Stimulated activated CD4-positive, alpha-beta T cell treated with anti-CD3 and anti-CD28 coated beads, Interleukin-4, amount 100 ng/mL, for 24 hours (primary cell): ENCODE measurements around the gene CCDC47.
"Not testable (repeated sequence)": the region's sequence is repeated elsewhere in the genome, so short reads cannot be mapped to it uniquely, and the experiment has no call there.

Experiments used
- DNase-seq: peaks from one replicate; pipeline ENCODE4 v3.0.0-alpha.2; 2020

CCDC47 gene, protein sequence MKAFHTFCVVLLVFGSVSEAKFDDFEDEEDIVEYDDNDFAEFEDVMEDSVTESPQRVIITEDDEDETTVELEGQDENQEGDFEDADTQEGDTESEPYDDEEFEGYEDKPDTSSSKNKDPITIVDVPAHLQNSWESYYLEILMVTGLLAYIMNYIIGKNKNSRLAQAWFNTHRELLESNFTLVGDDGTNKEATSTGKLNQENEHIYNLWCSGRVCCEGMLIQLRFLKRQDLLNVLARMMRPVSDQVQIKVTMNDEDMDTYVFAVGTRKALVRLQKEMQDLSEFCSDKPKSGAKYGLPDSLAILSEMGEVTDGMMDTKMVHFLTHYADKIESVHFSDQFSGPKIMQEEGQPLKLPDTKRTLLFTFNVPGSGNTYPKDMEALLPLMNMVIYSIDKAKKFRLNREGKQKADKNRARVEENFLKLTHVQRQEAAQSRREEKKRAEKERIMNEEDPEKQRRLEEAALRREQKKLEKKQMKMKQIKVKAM

DNA sequence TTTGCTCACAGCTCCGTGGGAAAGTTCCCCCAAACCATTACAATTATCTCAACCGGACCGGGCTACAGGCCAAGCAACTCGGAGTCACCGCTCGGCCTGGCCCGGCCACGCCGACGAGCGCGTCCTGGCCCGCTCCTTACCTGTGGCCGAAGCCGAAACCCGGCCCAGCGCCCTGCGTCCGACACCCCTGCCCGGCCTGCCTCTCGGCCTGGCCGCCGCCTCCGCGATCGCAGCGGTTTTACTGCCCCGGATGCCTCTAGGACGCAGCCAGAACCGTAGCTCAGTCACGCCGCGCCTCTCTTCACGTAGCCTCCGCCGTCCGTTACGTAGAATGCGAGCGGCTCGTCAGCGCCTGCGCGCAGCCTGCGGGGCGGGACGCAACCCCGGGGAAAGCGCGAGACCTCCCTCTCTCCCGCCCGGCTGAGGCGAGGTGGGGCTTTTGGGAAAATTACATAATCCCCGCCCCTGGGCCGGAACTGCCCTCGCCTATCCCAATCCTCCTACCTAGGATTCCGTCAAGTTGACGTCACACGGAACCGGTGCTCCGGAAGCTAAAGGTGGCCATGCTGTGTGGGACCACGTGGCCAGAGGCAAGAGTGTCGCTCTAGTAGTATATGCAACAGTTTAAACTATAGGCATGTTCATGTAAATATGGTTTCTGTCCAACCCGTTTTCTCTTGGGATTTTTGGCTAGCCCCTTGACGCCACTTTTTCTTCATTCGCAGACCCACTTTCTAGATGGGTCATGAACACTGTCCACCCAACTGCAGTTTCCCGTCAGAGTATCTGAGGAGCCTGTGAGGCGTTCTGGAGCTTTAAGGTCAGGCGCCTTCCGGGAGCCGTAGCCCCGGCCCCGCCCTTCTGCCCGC lies at the start of gene CCDC47:
CCDC47 (minus strand) TSS at position 326 of the 869 bp plus-strand sequence. CDS start 7,422 bp downstream, outside the sequence.
- DNase-seq, result peak; percentile 99

DNA sequence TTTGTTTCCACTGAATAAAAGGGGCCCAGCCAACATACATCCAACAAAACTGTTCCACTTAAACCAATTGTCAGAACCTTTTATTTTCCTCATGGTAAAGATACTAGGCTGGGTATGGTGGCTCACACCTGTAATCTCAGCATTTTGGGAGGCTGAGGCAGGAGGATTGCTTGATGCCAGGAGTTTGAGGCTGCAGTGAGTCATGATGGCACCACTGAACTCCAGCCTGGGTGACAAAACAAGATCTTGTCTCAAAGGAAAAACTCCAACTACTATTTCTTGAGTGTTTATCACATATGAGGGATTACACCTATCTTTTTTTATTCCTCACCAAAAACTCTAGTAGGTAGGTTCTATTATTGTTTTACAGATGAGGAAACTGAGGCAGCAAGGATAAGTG lies 49.1 kb upstream of the CCDC47 start:
- no peak for DNase-seq

DNA sequence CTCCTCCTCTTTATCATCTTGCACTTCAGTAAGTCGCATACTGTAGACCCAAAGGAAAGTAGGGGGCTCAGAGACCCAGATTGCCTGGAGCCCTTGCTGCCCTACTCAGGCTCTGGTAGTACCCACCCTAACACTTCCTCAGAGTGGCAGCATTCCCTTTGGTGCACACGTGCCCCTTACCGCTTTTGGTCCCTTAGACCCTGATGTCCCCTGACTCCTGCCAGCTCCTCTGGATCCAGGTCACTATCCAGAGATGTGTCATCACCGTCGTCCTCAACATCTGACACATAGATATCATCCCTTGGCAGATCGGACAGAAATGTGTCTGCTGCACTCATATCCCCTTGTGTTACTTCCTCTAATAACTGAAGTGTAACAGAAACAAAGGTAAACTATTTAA lies 48.4 kb upstream of the CCDC47 start:
- no peak for DNase-seq

DNA sequence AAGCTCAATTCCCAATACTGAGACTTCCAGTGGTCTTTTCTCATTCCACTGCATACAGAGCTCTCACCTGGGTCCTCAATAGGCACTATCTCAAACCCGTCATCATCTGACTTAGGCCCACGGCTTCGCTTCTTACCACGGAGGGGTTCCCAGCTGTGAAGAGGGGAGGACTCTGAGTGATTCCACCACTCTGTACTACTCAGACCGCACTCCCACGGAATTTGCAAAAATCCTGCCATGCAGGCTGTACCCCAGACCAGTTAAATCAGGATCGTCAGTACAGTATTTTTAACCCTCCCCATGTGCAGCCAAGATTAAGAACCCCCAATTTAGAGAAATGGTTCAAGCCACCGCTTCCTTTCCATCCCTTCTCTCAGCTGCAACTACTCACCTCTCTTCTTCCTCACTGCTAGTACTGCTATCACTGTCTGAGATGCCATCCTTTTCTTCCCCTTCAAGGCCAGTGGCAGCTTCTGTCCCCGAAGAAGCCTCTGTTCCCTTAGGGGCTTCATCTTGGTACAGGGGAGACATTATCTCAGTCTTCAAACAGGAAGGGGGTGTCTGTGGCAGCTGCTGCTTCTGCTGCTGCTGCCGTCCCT lies 47.7 kb upstream of the CCDC47 start:
- no peak for DNase-seq

DNA sequence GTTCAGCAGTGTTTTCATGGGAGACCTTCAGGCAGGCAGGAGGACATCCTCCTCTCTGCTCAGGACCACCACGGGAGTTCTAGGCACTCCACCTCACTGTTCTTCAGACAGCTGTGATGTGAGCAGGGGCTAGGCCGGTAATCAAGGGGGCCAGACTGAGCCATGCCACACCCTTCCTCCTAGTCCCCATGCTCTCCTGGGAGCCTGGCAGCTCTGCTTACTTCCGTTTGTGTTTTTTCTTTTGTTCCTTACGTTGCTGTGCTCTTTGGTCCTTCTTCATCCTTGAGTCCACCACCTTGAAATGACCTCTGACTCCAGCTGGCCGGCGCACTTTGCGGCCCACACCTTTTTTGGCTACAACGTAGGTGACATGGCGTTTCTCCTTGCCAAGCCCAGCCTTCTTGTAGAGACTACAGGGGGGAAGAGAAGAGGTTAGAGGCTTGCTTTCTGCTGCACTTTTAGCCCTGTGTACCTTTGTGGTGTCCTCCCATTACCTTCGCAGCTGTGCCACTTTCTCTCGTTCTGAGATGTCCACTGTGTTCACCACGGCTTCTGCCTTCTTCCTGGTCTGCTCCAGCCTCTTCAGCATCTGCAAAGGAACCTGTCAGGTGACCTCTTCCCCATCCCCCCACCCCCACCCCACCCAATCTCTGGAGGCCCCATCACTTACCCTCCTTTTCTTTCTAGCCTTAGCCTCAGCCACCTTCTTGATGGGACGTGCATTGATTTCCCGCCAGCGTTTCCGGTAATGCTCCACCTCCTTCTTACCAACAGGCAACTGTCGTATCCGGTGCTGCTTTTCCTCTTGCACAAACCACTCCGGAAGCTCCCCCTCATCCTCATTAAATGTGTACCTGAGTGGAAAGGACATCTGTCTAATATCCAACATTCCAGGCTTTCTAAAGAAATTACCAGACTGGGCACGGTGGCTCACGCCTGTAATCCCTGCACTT lies 46.5 kb upstream of the CCDC47 start:
- no peak for DNase-seq

DNA sequence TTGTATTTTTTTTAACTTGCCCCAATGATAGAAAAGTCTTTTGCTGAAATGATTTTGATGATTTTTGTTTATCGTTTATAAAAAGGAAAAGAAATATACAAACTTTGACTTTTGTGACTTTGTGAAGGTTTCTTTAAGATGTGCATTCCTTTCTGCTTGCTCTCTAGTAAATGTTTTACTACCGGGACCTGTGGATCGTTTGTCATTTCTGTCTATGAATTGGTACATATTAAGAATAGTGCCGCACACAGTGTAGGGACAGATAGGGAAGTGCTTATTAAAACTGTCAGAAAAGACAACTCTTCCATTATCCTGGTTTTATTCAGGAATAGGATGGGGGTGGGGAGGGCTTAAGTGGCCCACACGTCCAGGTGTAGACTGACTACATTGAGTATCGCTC lies 45.7 kb upstream of the CCDC47 start:
- DNase-seq, result no peak

DNA sequence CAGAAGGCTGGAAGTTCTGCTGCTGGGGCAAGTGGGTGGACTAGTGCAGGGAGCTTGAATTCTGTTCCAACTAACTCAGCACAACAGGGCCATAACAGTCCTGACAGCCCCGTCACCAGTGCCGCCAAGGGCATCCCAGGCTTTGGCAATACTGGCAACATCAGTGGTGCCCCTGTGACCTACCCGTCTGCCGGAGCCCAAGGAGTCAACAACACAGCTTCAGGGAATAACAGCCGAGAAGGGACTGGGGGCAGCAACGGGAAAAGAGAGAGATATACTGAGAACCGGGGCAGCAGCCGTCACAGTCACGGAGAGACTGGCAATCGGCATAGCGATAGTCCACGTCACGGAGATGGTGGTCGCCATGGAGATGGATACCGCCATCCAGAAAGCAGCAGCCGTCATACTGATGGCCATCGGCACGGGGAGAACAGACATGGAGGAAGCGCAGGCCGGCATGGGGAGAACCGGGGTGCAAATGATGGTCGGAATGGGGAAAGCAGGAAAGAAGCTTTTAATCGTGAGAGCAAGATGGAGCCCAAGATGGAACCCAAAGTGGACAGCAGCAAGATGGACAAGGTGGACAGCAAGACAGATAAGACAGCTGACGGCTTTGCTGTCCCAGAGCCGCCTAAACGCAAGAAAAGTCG lies 44.5 kb upstream of the CCDC47 start:
- no peak for DNase-seq

DNA sequence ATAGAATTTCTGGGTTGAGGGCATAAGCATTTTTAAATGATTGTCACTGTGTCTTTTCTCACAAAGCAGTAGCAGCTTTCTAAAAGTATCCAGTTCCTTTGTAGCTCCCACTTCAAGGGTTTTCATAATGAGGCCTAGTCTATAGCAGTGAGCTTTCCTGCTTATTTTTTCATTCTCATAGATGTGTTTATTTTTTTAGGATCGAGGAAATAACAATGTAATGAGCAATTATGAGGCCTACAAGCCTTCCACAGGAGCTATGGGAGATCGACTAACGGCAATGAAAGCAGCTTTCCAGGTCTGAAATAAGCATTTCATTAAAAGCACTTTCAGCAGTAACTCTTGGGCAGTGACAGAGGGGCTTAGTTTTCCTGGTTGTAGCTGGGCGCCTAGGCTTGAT lies 43.3 kb upstream of the CCDC47 start:
- DNase-seq, result no peak

DNA sequence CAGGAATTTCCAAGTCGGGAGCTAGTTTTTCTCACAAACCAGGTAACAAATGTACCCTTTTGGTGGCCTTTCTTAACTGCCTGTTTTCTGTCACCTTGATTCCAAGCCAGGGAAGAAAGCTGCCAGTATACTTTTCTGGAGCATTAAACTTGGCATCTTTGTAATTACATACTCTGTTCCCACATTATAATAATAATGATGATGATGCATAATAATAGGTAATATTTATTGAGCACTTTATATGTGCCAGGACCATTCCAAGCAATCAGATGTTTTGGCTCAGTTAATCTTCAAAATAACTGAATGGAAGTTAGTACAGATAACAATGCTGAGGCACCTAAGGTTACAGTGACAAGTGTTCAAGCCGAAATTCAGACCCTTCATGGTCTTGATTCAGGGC lies 42.7 kb upstream of the CCDC47 start:
- no peak for DNase-seq

DNA sequence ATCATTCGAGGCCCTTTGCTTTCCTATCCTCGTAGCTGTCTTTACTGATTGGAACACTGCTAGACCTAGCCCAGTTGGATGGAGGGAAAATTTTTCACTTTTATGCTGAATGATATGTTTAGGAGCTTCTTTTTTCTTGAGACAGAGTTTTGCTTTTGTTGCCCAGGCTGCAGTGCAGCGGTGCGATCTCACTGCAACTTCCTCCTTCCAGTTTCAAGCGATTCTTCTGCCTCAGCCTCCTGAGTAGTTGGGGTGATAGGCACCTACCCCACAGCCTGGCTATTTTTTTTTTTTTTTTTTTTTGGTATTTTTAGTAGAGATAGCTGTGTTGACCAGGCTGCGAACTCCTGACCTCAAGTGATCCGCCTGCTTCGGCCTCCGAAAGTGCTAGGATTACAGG lies 36.6 kb upstream of the CCDC47 start:
- DNase-seq, result no peak

DNA sequence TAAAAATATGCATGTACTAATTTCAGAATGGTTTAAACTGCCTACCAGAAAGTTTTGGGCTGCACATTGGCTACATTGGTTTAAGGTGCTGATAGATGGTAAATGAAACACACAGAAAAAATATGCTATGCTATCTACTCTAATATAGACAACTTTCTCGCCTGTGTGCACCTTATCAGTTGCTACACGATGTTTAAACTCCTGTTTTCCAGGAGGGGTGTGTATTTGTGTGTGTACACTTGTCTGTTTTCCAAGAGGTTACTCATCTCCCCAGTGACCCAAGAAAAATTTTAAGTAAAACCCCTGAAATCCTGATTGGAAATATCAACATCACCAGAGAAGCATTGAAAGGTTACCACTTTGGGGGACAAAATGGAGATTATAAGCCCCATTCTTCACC lies 32.2 kb upstream of the CCDC47 start:
- DNase-seq, result no peak

DNA sequence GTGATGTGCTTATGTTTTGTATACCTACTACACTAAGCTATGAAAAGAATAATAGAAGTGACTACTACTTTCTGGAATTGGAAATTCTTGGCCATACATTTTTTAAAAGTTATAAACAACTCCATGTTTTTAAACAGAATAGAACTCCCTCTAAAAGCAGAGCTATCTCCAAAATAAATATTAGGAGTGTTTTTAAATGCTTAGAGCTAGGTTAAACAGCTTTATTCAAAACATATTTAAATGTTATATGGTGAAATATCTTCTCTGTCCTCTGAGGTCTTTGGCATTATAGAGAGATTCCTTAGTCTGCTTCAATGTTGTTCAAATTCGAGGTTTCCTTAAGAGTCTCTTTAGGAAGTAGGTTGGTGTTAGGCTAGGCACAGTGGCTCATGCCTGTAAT lies 30.9 kb upstream of the CCDC47 start:
- no peak for DNase-seq

DNA sequence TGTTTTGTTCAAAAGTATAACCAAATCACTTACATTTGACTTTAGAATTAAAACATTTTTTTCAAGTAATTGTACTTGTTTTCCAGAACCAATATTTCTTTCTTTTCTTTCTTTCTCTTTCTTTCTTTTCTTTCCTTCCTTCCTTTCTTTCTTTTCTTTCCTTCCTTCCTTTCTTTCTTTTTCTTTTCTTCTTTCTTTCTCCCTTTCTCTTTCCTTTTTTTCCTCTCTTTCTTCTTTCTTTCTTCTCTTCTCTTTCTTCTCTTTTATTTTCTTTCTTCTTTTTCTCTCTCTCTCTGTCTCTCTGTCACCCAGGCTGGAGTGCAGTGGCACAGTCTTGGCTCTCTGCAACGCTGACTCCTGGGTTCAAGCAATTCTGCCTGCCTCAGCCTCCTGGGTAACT lies 27.4 kb upstream of the CCDC47 start:
- DNase-seq, result no peak

DNA sequence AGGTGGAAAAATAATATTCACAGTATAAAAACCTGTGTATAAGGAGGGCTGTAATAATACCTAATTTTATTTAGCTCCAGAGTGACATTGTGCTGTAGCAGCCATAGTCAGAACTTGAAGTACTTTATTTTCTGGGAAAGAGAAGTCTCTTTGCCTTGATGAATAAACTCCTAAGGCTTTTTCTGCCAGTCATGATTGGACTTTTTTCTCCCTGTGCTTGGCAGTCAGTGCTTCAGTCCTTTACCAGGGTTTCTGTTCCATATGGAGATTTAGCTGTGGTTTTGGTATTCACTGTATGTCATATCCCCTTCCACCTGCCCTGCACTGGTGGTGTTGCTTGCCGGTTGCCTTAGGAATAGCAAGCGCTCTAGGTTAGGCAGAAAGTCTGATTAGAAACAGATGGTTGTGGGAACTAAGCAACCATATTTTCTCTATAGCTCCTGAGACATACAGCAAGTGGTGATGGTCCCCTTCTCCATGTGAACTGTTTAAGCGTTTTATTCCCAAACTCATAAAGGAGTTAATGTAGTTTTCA lies 25.2 kb upstream of the CCDC47 start:
- DNase-seq, result no peak

DNA sequence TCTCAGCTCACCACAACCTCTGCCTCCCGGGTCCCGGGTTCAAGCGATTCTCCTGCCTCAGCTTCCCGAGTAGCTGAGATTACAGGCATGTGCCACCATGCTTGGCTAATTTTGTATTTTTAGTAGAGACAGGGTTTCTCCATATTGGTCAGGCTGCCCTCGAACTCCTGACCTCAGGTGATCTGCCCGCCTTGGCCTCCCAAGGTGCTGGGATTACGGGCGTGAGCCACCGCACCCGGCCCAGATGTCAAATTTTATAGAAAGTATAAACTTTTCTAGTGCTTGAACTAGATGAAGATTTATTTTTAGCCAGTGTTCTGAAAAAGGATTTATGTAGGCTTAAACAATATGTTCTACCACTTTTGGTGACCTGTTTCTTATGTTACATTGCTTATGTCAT lies 23.0 kb upstream of the CCDC47 start:
- not testable (repeated sequence) for DNase-seq

DNA sequence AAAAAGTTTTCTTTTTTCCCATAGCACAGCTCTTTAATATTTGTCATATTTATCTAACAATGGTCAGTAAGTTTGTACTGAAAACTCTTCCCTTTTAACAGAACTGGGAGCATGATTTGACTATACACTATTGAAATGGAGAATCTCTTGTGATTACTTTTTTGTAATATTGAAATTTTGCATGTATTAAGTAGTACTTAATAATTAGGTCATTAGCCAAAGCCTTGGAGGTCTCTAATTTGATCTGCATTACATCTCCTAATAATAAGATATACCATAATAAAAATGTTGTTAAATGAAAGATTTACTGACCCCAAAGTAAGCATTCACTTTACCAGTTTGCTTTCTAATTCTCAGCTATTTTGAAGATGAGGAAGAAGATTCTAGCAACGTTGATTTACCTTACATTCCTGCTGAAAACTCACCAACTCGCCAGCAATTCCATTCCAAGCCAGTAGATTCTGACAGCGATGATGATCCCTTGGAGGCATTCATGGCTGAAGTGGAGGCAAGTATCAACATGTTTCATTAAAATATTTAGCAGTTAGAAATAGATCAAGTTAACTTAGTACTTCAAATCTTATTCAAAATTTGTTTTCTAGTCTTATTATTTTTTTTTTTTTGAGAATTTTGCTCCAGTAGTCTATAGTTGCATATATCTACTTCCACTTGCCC lies 18.8 kb upstream of the CCDC47 start:
- no peak for DNase-seq

DNA sequence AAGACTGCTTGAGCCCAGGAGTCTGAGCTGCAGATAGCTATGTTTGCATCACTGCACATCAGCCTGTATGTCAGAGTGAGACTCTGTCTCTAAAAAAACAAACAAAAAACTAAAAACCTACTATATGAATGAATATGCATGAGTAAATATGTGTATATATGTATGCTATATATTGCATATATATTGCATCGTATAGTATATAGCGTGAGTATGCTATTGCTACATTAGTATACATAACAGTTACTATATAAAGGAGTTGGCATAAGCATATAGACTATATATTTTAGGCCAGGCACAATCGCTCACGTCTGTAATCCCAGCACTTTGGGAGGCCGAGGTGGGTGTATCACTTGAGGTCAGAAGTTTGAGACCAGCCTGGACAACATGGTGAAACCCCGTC lies 16.7 kb upstream of the CCDC47 start:
- no peak for DNase-seq

DNA sequence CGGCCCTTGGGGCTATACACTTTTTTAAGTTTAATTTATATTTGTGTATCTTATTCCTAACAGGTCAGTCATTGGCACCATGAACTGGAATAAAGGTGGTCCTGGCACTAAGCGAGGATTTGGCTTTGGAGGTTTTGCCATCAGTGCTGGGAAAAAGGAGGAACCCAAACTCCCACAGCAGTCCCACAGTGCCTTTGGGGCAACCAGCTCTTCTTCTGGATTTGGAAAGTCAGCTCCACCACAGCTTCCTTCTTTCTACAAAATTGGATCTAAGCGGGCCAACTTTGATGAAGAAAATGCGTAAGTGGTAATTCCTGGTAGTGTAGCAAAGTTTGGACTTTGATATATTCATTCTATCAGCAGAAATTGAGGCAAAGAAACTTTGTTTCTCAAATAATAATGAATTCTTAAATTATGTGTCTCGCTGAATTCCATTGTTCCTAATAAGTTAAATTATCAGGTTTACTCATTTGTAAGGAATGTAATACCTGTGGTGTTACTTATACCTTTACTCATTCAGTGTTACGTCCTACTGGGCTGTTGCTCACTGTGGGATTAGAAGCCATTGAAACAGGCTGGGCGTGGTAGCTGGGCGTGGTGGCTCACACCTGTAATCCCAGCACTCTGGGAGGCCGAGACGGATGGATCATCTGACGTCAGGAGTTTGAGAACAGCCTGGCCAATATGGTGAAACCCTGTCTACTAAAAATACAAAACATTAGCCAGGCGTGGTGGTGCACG lies 13.7 kb upstream of the CCDC47 start:
- DNase-seq, result no peak

DNA sequence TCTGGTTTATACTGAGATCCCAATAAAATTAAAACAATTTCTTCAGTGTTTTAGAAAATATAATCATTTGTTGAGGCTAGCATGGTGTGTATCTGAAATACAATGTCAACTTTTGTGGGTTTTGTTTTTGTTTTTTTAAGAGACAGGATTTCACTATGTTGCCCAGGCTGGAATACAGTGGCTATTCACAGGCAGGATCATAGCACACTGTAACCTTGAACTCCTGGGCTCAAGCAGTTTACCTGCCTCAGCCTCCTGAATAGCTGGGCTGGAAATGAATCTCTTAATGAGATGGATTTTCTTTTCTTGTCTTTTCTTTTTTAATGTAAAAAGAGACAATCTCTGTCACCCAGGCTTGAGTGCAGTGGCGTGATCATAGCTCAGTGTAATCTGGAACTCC lies 12.7 kb upstream of the CCDC47 start:
- DNase-seq, result no peak

DNA sequence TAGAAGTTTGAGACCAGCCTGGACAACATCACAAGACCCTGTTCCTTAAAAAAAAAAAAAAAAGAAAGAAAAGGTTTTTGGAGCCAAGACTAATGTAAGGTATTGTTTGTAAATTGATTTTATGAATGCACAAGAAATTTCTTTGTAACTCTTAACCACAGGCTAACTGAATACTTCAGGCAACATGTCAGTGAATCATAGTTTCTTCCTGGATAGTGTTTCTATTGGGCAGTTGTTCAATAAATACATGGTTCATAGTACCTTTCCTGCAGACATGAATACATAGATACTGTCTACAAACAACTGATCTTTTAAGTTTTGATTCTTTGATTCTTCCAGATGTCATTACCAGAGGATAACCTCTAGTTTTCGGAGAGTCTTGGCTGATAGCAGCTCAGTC lies 12.2 kb upstream of the CCDC47 start:
- DNase-seq, result no peak
